HCT116 (cell line): Measurements from ENCODE around the gene SELENON. TPM values are rescaled to one million over a fixed set of nuclear protein-coding genes. Genes with fewer than 3 reads are reported as not detected.

Source experiments
- ATAC-seq: fragments of 200-7000 bp; cut with Tn5 transposase; 2 replicates; pipeline ENCODE4 v1.9.1; 2020; ENCODE audit warnings: mild to moderate bottlenecking, moderate library complexity
- BruUV-seq: library from RNA; stranded (reverse); fragments of 400-500 nt; replicated peaks from 2 replicates; lab custom pipeline; 2021; lab: Mats Ljungman, UMichigan
- CTCF ChIA-PET: fragments of 300-600 bp; sonication (Branson Sonifier 250); formaldehyde crosslinking; loops from one replicate; lab custom pipeline; 2021; ENCODE audit warnings: antibody characterized with exemption; lab: Charles Lee
- POLR2A ChIA-PET: fragments of 300-600, 350-600 bp; sonication (Branson Sonifier 250); formaldehyde crosslinking; loops from one replicate; lab custom pipeline; 2021; ENCODE audit warnings: antibody characterized with exemption; lab: Charles Lee
- RAD21 ChIA-PET, 2 experiments: fragments of 300-600 bp; sonication (Branson Sonifier 250); formaldehyde crosslinking; loops; one replicate each; lab custom pipeline; 2023; ENCODE audit warnings: low total read pairs in 2 of 2; ENCODE audit not compliant: uncharacterized antibody in 2 of 2, unreplicated experiment in 2 of 2, low non-redundant PET in 1 of 2; lab: Charles Lee
- DNase-seq: peaks from one replicate; pipeline ENCODE4 v3.0.0-alpha.2; 2010; ENCODE audit warnings: low read depth, low spot score
- H2AFZ ChIP-seq: fragments of 200-600 bp; shearing (Covaris generic), sonication (generic); 2 replicates; pipeline ENCODE4 v1.6.1; 2017; ENCODE audit warnings: low read depth, mixed run types, mixed read lengths, antibody characterized with exemption, low read length; ENCODE audit not compliant: poor library complexity, severe bottlenecking
- H3K27ac ChIP-seq: 2 replicates; pipeline ENCODE4 v1.5.1; 2012; ENCODE audit warnings: low read depth, low read length
- H3K27me3 ChIP-seq: fragments of 200-600 bp; sonication (generic); 2 replicates; pipeline ENCODE4 v1.6.1; 2016; ENCODE audit warnings: mixed run types, low read length, mixed read lengths; ENCODE audit not compliant: insufficient read depth
- H3K36me3 ChIP-seq, 2 experiments: fragments of 200-500 bp in 1 of 2; fragments of 200-600 bp in 1 of 2; sonication (Bioruptor generic) in 1 of 2; sonication (generic) in 1 of 2; 2 replicates each; pipeline versions ENCODE4 v1.5.1 to v1.6.1; 2014 to 2016; ENCODE audit warnings: low read length in 2 of 2, inconsistent platforms in 1 of 2, mixed read lengths in 1 of 2, mixed run types in 1 of 2; ENCODE audit not compliant: insufficient read depth in 2 of 2, control insufficient read depth in 1 of 2
- H3K4me1 ChIP-seq, 2 experiments: fragments of 200-600 bp in 1 of 2; sonication (generic) in 1 of 2; 2 replicates each; pipeline versions ENCODE4 v1.5.1 to v1.6.1; 2012 to 2017; ENCODE audit warnings: low read length in 2 of 2, inconsistent platforms in 1 of 2, mild to moderate bottlenecking in 1 of 2, mixed read lengths in 1 of 2, mixed run types in 1 of 2, moderate library complexity in 1 of 2; ENCODE audit not compliant: insufficient read depth in 2 of 2, control insufficient read depth in 1 of 2
- H3K4me2 ChIP-seq: fragments of 200-600 bp; sonication (generic); 2 replicates; pipeline ENCODE4 v1.6.1; 2017; ENCODE audit warnings: mixed run types, low read length, mixed read lengths
- H3K4me3 ChIP-seq, 2 experiments: fragments of 200-600 bp in 1 of 2; sonication (generic) in 1 of 2; replicated peaks in 1 of 2; 2 replicates each; pipeline ENCODE4 v1.5.1; 2011 to 2016; ENCODE audit warnings: low read length in 2 of 2, control low read depth in 1 of 2, low read depth in 1 of 2, mild to moderate bottlenecking in 1 of 2, mixed read lengths in 1 of 2, mixed run types in 1 of 2
- H3K79me2 ChIP-seq: fragments of 200-600 bp; sonication (generic); 2 replicates; pipeline ENCODE4 v1.6.1; 2017; ENCODE audit warnings: mild to moderate bottlenecking, mixed run types, low read length, moderate library complexity, mixed read lengths; ENCODE audit not compliant: insufficient read depth
- H3K9ac ChIP-seq: fragments of 200-600 bp; sonication (generic); 2 replicates; pipeline ENCODE4 v1.6.1; 2016; ENCODE audit warnings: low read length, mixed read lengths
- H3K9me2 ChIP-seq: fragments of 200-600 bp; sonication (generic), shearing (Covaris generic); 2 replicates; pipeline ENCODE4 v1.6.1; 2017; ENCODE audit warnings: mixed run types, mild to moderate bottlenecking, moderate library complexity; ENCODE audit not compliant: insufficient read depth
- H3K9me3 ChIP-seq, 2 experiments: fragments of 200-500 bp in 1 of 2; fragments of 200-600 bp in 1 of 2; sonication (Bioruptor generic) in 1 of 2; sonication (generic) in 1 of 2; 2 replicates each; pipeline ENCODE4 v1.6.1; 2014 to 2017; ENCODE audit warnings: low read length in 2 of 2, mixed read lengths in 2 of 2, inconsistent platforms in 1 of 2, low read depth in 1 of 2, mild to moderate bottlenecking in 1 of 2, mixed run types in 1 of 2, moderate library complexity in 1 of 2; ENCODE audit not compliant: control insufficient read depth in 1 of 2, insufficient read depth in 1 of 2
- H4K20me1 ChIP-seq: fragments of 200-600 bp; sonication (generic), shearing (Covaris generic); 2 replicates; pipeline ENCODE4 v1.6.1; 2017; ENCODE audit warnings: mixed run types, mild to moderate bottlenecking, moderate library complexity; ENCODE audit not compliant: insufficient read depth
- CTCF ChIP-seq, 3 experiments: fragments of 200-600 bp in 1 of 3; sonication (generic) in 1 of 3; IDR thresholded peaks in 2 of 3; conservative IDR thresholded peaks in 1 of 3; 2 replicates each; pipeline ENCODE4 v1.5.1; 2012 to 2017; ENCODE audit warnings: low read depth in 2 of 3, low read length in 2 of 3, antibody characterized with exemption in 1 of 3, borderline replicate concordance in 1 of 3, control low read depth in 1 of 3, mild to moderate bottlenecking in 1 of 3, mixed read lengths in 1 of 3, mixed run types in 1 of 3, moderate library complexity in 1 of 3; ENCODE audit not compliant: insufficient read depth in 1 of 3
- EZH2phosphoT487 ChIP-seq: fragments of 200-600 bp; IDR thresholded peaks from 2 replicates; pipeline ENCODE4 v1.6.1; 2018; ENCODE audit warnings: antibody characterized with exemption, borderline replicate concordance
- POLR2A ChIP-seq: IDR thresholded peaks from 2 replicates; pipeline ENCODE4 v1.7.0; 2011; ENCODE audit warnings: borderline replicate concordance; ENCODE audit not compliant: insufficient read depth, insufficient read length; ENCODE audit errors: extremely low read depth
- RAD21 ChIP-seq: IDR thresholded peaks from 2 replicates; pipeline ENCODE4 v1.6.1; 2012; ENCODE audit warnings: low read depth, mild to moderate bottlenecking
- SRF ChIP-seq: IDR thresholded peaks from 2 replicates; pipeline ENCODE4 v1.6.1; 2012; ENCODE audit warnings: low read depth
- ZBTB33 ChIP-seq: IDR thresholded peaks from 2 replicates; pipeline ENCODE4 v1.6.1; 2011; ENCODE audit warnings: mild to moderate bottlenecking, low read length, moderate library complexity; ENCODE audit not compliant: insufficient replicate concordance; ENCODE audit errors: extremely low read depth
- intact Hi-C: fragments of 100-400 bp; cut with micrococcal nuclease; formaldehyde crosslinking; loops from 2 replicates; pipeline ENCODE4 v1.10.0; 2022
- total RNA-seq: library from RNA; stranded (reverse); gene quantifications from one replicate; pipeline ENCODE4 v1.2.1, GENCODE V29; 2021; ENCODE audit not compliant: unreplicated experiment

SELENON gene
- total RNA-seq, 1 experiment from 2014 or later: 85.1 TPM

GRCh38 chr1:25771221-25772114, 28.5 kb upstream of the SELENON start:
- Histone ChIP-seq H3K27me3 (no peaks in the 10 kb centered on the region), H4K20me1 (no peaks in the 10 kb centered on the region), H3K4me3 (no peak overlapping the region), H3K79me2 (no peaks in the 10 kb centered on the region), H3K9me2 (no peaks in the 10 kb centered on the region), H3K9me3 (no peaks in the 10 kb centered on the region), H3K4me2 (no peak overlapping the region), H3K9ac (no peak overlapping the region)
- intact Hi-C loops: no loop called here
- ATAC-seq (no peak), DNase-seq (no peak)
- no TSS peak for BruUV-seq
- ChIA-PET POLR2A (no interaction called here), CTCF (no interaction called here)
- no peak for TF ChIP-seq SRF
- TF ChIP-seq RAD21: no peak
- TF ChIP-seq CTCF (IDR thresholded peaks at IDR 0.05 in 2 of 3, conservative IDR thresholded peaks at IDR 0.05 in 1 of 3; ENCODE audit: borderline replicate concordance in 1 of 3, insufficient read depth in 1 of 3, low read depth in 2 of 3, low read length in 2 of 3): no peak
- no peak for TF ChIP-seq POLR2A
- no peak for TF ChIP-seq ZBTB33
- TF ChIP-seq EZH2phosphoT487: no peak
- TF ChIP-seq, all 23 proteins: peak for 0
- H3K27ac ChIP-seq: no peak overlapping the region
- peaks cover 9 to 13% of the 10 kb centered on the region in 2 experiments for H3K4me1 ChIP-seq
- no peaks in the 10 kb centered on the region for H3K36me3 ChIP-seq
- no peak overlapping the region for H2AFZ ChIP-seq
- RAD21 ChIA-PET: no interaction called here
